ENCODE measurements around the gene PLPPR2.

Gene PLPPR2

DNA sequence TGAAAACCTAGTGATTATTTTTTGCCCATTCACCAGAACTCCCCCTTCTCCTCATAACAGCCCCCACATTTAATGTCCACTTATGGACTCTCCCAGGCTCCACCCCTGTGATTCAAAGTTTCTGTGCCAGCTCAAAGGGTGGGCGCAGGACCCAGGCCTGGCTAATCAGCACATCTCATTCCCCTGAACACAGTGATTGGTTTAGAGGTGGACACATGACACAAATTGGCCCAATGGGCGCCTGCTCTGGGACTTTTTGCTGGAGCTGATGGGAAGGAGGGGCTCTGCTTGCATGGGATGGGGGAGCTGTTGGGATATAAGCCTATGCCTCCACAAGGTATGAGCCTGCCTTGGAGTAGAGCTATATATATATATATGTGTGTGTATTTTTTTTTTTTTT lies 35.1 kb downstream of the PLPPR2 start:
- Histone ChIP-seq H3K9me2 (replicated peaks; ENCODE audit: low read depth, low read length) (no peaks in the 10 kb centered on the region), H3K27me3 (ENCODE audit: insufficient read depth, low read length, poor library complexity, severe bottlenecking) (no peaks in the 10 kb centered on the region), H3K36me3 (ENCODE audit: insufficient read depth, low read length) (no peaks in the 10 kb centered on the region), H3K9ac (ENCODE audit: low read depth, low read length, poor library complexity, severe bottlenecking) (no peak overlapping the region), H3K79me2 (ENCODE audit: insufficient read depth, low read length) (no peaks in the 10 kb centered on the region), H3K4me3 (ENCODE audit: low read length, poor library complexity, severe bottlenecking) (no peak overlapping the region), H2AFZ (ENCODE audit: low read length) (no peak overlapping the region), H3K4me1 (ENCODE audit: insufficient read depth, low read length, poor library complexity, severe bottlenecking) (no peaks in the 10 kb centered on the region), H3K4me2 (ENCODE audit: low read depth, low read length, poor library complexity, severe bottlenecking) (no peak overlapping the region), H3K9me3 (ENCODE audit: insufficient read depth, low read depth, low read length) (no peaks in the 10 kb centered on the region), H4K20me1 (ENCODE audit: insufficient read depth, low read length, poor library complexity, severe bottlenecking) (no peaks in the 10 kb centered on the region), H3F3A (ENCODE audit: low read depth) (no peaks in the 10 kb centered on the region)
- TF ChIP-seq, protein P1, sequence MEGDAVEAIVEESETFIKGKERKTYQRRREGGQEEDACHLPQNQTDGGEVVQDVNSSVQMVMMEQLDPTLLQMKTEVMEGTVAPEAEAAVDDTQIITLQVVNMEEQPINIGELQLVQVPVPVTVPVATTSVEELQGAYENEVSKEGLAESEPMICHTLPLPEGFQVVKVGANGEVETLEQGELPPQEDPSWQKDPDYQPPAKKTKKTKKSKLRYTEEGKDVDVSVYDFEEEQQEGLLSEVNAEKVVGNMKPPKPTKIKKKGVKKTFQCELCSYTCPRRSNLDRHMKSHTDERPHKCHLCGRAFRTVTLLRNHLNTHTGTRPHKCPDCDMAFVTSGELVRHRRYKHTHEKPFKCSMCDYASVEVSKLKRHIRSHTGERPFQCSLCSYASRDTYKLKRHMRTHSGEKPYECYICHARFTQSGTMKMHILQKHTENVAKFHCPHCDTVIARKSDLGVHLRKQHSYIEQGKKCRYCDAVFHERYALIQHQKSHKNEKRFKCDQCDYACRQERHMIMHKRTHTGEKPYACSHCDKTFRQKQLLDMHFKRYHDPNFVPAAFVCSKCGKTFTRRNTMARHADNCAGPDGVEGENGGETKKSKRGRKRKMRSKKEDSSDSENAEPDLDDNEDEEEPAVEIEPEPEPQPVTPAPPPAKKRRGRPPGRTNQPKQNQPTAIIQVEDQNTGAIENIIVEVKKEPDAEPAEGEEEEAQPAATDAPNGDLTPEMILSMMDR (conservative IDR thresholded peaks at IDR 0.05; ENCODE audit: low read length): no peak
- TF ChIP-seq EZH2phosphoT487 (IDR thresholded peaks at IDR 0.05; ENCODE audit: borderline replicate concordance): no peak

DNA sequence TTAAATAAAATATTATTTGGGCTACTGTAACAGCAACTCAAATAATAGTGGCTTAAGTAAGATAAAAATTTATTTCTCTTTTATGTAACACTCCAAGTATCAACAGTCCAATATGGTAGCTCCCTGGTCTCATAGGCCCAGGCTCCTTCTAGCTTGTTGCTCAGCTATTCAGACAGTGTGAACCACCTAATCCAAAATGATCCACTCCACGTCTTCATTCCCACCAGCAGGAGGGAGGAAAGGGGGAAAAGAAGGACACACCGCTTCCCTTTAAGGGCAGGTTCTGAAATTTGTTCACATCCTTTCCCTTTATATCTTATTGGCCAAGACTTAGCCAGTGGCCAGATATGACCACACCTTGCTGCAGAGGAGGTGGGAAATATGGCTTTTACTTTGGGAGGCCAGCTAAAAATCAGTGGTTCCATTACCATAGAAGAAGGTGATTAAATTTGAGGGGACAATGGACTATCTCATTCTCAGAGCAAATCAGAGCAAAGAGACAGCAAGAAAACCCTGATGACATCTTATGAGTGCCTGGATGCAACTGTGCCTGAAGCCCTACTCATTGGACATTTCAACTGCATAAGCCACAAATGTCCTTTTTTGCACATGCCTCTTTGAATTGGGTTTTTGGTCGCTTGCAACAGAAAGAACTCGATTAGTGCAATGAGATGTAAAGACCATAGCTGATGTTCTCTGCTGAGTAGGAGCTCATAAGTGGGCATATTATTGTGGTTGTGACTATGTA lies 35.9 kb downstream of the PLPPR2 start:
- no peak overlapping the region for H3K4me2 ChIP-seq (ENCODE audit: low read depth, low read length, poor library complexity, severe bottlenecking)
- H3K4me3 ChIP-seq (ENCODE audit: low read length, poor library complexity, severe bottlenecking): no peak overlapping the region
- H3F3A ChIP-seq (ENCODE audit: low read depth): no peaks in the 10 kb centered on the region
- no peaks in the 10 kb centered on the region for H3K27me3 ChIP-seq (ENCODE audit: insufficient read depth, low read length, poor library complexity, severe bottlenecking)
- H3K4me1 ChIP-seq (ENCODE audit: insufficient read depth, low read length, poor library complexity, severe bottlenecking): no peaks in the 10 kb centered on the region
- no peak overlapping the region for H2AFZ ChIP-seq (ENCODE audit: low read length)
- H3K36me3 ChIP-seq (ENCODE audit: insufficient read depth, low read length): no peaks in the 10 kb centered on the region
- H3K9me3 ChIP-seq (ENCODE audit: insufficient read depth, low read depth, low read length): no peaks in the 10 kb centered on the region
- no peaks in the 10 kb centered on the region for H4K20me1 ChIP-seq (ENCODE audit: insufficient read depth, low read length, poor library complexity, severe bottlenecking)
- no peak overlapping the region for H3K9ac ChIP-seq (ENCODE audit: low read depth, low read length, poor library complexity, severe bottlenecking)
- H3K9me2 ChIP-seq (replicated peaks; ENCODE audit: low read depth, low read length): no peaks in the 10 kb centered on the region
- TF ChIP-seq EZH2phosphoT487 (IDR thresholded peaks at IDR 0.05; ENCODE audit: borderline replicate concordance): no peak
- TF ChIP-seq, protein P1 (conservative IDR thresholded peaks at IDR 0.05; ENCODE audit: low read length): no peak
- no peaks in the 10 kb centered on the region for H3K79me2 ChIP-seq (ENCODE audit: insufficient read depth, low read length)

DNA sequence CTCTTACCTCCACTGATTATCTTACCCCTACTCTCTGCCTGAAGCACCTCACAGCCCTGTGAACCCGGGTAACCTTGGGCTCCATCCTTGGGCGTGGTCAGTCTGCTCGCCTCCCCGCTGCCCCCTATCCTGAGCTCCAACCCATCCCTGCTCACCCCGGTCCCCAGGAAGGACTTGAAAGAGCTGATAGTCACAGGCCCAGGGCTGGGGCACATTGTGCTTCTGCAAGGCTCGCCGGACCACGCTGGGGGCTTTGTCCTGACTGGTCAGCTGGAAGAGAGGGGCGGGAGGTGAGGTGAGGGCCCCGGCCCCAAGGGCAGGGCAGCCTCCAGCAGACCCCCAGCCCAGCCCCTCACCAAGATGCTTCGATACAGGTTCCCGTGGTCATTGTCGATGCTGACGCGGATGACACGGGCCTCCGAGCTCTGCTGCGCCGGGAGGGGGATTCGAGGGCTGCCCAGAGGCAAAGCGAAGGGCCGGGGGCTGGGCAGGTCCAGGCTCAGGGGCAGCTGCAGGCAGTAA lies 41.9 kb downstream of the PLPPR2 start:
- Histone ChIP-seq H3K4me1 (ENCODE audit: insufficient read depth, low read length, poor library complexity, severe bottlenecking) (no peaks in the 10 kb centered on the region), H3K4me2 (ENCODE audit: low read depth, low read length, poor library complexity, severe bottlenecking) (no peak overlapping the region), H2AFZ (ENCODE audit: low read length) (no peak overlapping the region), H3F3A (ENCODE audit: low read depth) (no peaks in the 10 kb centered on the region), H3K36me3 (ENCODE audit: insufficient read depth, low read length) (no peaks in the 10 kb centered on the region), H3K9me2 (replicated peaks; ENCODE audit: low read depth, low read length) (no peaks in the 10 kb centered on the region), H3K9me3 (ENCODE audit: insufficient read depth, low read depth, low read length) (no peaks in the 10 kb centered on the region), H3K27me3 (ENCODE audit: insufficient read depth, low read length, poor library complexity, severe bottlenecking) (no peaks in the 10 kb centered on the region), H3K79me2 (ENCODE audit: insufficient read depth, low read length) (no peaks in the 10 kb centered on the region), H3K4me3 (ENCODE audit: low read length, poor library complexity, severe bottlenecking) (no peak overlapping the region), H4K20me1 (ENCODE audit: insufficient read depth, low read length, poor library complexity, severe bottlenecking) (no peaks in the 10 kb centered on the region), H3K9ac (ENCODE audit: low read depth, low read length, poor library complexity, severe bottlenecking) (no peak overlapping the region)
- no peak for TF ChIP-seq EZH2phosphoT487 (IDR thresholded peaks at IDR 0.05; ENCODE audit: borderline replicate concordance)
- TF ChIP-seq, protein P1 (conservative IDR thresholded peaks at IDR 0.05; ENCODE audit: low read length): no peak

Measured in Loucy (cell line).